T-helper 2 cell treated with Interferon-gamma antibody and Interleukin-4, amounts not matched to agents 5 μg/mL and 100 μg/mL, for 36 hours (primary cell): ENCODE data around the gene PTPRO.
"Not testable (repeated sequence)": the region's sequence is repeated elsewhere in the genome, so short reads cannot be mapped to it uniquely, and the experiment has no call there.

ENCODE experiments used
- DNase-seq: peaks from one replicate; pipeline ENCODE4 v3.0.0; 2021; ENCODE audit warnings: low spot score
- H3K27ac Mint-ChIP-seq: one replicate; pipeline ENCODE4 v1.8.0; 2021; ENCODE audit warnings: mild to moderate bottlenecking, mixed read lengths
- H3K27me3 Mint-ChIP-seq: one replicate; pipeline ENCODE4 v1.8.0; 2021; ENCODE audit warnings: low read depth, mixed read lengths
- H3K36me3 Mint-ChIP-seq: one replicate; pipeline ENCODE4 v1.8.0; 2021; ENCODE audit warnings: low read depth, mixed read lengths
- H3K4me1 Mint-ChIP-seq: one replicate; pipeline ENCODE4 v1.8.0; 2021; ENCODE audit warnings: low read depth, mixed read lengths
- H3K4me3 Mint-ChIP-seq: one replicate; pipeline ENCODE4 v1.8.0; 2022; ENCODE audit warnings: mild to moderate bottlenecking, moderate library complexity, mixed read lengths
- H3K9me3 Mint-ChIP-seq: one replicate; pipeline ENCODE4 v1.8.0; 2021; ENCODE audit warnings: mixed read lengths

Gene PTPRO

DNA sequence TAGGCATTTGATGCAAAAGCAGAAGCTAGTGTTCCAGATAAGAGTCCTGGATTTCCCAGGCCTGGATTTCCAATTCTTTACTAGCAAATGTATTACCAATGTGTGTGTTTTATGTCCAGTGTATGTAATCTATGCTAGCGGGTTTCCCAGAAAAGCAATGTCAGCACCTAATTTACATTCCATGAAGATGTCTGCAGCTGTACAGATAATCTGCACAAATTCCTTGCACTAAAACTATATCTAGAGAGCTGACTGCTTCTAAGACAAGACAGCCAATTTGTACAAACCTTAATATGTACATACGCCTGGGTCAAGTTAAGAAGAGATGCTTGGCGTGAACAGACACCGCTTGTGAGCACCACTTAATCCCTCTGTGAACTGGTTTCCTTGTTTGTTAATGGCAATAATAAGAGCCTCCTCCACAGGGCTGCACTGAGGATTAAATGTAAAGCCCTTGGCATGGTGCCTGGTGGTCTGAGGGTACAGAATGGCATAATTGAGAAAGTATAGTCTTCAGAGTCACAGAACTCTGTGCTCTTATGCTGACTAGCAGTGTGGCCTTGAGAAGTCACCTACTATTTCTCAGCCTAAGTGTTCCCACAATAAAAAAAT lies 281.3 kb downstream of the PTPRO start:
- H3K4me1 Mint-ChIP-seq, result peaks cover 2% of the 10 kb centered on the region
- H3K27me3 Mint-ChIP-seq, result no peaks in the 10 kb centered on the region
- H3K36me3 Mint-ChIP-seq, result no peaks in the 10 kb centered on the region
- no peak overlapping the region for H3K27ac Mint-ChIP-seq
- H3K9me3 Mint-ChIP-seq, result no peaks in the 10 kb centered on the region
- DNase-seq, result no peak
- no peak overlapping the region for H3K4me3 Mint-ChIP-seq

DNA sequence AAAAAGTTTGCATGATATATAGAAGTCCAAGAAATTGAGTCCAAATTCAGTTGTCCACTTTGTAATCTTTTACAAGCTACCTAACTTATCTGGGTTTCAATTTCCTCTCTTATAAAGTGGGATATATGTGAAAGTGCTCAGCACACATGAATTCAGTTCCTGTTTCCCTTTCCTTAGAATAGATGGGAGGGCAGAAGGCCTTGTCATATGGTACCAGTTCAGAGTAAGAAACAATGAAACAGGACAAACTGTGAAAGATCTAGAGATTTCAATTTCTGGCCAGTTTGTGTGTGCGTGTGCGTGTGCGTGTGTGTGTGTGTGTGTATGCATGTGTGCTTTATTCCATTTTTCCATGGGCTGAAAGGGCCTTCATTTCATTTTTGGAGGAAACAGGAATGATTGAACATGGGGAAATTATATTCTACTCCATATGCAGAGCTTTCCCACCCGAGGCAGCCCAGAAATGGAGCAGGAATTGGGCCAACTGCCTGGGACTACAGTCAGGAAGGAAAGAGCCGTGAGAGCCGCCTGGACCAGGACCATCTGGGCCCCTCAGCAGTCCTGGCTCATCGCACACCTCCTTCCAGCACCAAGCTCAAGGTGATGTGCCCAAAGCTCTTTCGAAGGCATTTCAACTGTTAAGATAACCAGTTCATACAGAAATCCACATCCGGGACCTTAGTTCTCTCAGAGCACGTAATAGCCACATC lies 283.7 kb downstream of the PTPRO start:
- Mint-ChIP-seq H3K9me3 (no peaks in the 10 kb centered on the region), H3K4me3 (no peak overlapping the region), H3K27ac (no peak overlapping the region), H3K27me3 (peaks cover 2% of the 10 kb centered on the region), H3K36me3 (no peaks in the 10 kb centered on the region), H3K4me1 (peaks cover 2% of the 10 kb centered on the region)
- DNase-seq, result no peak

DNA sequence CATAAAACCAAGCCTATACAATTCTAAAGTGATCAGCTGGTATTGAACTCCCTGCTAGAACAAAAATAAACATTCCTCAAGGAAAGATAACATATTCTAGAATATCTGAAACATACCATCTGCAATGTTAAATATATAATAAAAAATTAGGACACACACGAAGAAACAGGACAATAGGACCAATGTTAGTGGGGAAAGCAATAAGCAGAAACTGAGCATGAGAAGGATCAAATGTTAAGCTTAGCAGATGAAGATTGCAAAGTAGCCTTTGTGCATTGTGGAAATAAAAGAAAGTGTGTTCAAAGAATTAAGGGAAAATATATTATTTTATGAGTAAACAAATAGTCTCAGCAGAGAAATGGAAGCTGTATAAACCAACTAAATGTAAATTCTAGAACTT lies 286.1 kb downstream of the PTPRO start:
- H3K27ac Mint-ChIP-seq, result no peak overlapping the region
- H3K36me3 Mint-ChIP-seq, result no peaks in the 10 kb centered on the region
- H3K4me3 Mint-ChIP-seq, result no peak overlapping the region
- DNase-seq, result no peak
- H3K27me3 Mint-ChIP-seq, result peaks cover 6% of the 10 kb centered on the region
- H3K9me3 Mint-ChIP-seq, result no peaks in the 10 kb centered on the region
- H3K4me1 Mint-ChIP-seq, result peaks cover 2% of the 10 kb centered on the region

DNA sequence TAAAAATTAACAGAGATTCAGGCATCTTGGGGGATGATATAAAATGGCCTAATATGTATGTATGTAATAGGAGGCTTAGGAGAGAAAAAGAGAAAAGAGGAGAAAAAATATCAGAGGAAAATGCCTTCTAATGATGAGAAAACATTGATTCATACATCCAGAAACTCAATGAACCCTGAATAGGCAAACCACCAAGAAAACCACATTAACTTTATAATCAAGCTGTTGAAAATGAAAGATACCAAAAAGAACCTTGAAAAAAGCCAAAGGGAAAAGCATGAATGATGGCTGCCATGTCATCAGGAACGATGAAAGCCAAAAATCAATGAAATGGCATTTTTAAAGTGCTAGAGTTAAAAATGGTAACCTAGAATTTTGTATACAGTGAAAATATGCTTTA lies 286.6 kb downstream of the PTPRO start:
- Mint-ChIP-seq H3K9me3 (no peaks in the 10 kb centered on the region), H3K27me3 (peaks cover 6% of the 10 kb centered on the region), H3K4me1 (peaks cover 2% of the 10 kb centered on the region), H3K4me3 (no peak overlapping the region), H3K27ac (no peak overlapping the region), H3K36me3 (no peaks in the 10 kb centered on the region)
- no peak for DNase-seq

DNA sequence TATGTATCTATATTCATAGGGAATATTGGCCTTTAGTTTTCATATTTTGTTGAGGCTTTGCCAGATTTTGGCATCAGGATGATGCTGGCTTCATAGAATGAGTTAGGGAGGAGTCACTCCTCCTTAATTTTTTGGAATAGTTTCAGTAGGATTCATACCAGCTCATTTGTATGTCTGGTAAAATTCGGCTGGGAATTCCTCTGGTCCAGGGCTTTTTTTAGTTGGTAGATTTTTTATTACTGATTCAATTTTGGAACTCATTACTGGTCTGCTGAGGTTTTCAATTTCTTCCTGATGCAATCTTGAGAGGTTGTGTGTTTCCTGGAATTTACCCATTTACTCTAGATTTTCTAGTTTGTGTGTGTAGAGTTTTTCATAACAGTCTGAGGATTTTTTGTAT lies 291.7 kb downstream of the PTPRO start:
- no peak overlapping the region for H3K4me3 Mint-ChIP-seq
- H3K27ac Mint-ChIP-seq, result no peak overlapping the region
- no peaks in the 10 kb centered on the region for H3K4me1 Mint-ChIP-seq
- no peaks in the 10 kb centered on the region for H3K9me3 Mint-ChIP-seq
- peaks cover 4% of the 10 kb centered on the region for H3K27me3 Mint-ChIP-seq
- no peaks in the 10 kb centered on the region for H3K36me3 Mint-ChIP-seq
- no peak for DNase-seq

DNA sequence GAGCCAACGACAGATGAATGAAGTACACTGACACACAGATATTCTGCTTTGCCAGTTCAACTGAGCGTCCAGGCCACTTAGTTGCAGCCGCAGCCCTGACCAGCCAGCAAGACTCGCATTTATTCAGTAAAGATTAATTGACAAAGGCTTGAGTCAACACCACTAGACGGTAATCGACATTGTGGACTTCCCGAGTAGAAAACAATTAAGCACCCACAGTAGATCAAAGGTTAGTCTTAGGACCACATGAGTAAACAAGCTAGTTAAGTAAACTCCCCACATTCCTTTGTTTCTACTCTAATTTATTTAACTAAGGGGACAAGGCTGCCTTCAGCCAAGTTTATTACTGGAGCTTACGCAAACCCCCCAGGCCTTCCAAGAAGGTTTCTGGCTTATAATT lies 294.2 kb downstream of the PTPRO start:
- not testable (repeated sequence) for H3K4me3 Mint-ChIP-seq, DNase-seq, H3K9me3 Mint-ChIP-seq, H3K4me1 Mint-ChIP-seq, H3K36me3 Mint-ChIP-seq, H3K27me3 Mint-ChIP-seq, H3K27ac Mint-ChIP-seq

DNA sequence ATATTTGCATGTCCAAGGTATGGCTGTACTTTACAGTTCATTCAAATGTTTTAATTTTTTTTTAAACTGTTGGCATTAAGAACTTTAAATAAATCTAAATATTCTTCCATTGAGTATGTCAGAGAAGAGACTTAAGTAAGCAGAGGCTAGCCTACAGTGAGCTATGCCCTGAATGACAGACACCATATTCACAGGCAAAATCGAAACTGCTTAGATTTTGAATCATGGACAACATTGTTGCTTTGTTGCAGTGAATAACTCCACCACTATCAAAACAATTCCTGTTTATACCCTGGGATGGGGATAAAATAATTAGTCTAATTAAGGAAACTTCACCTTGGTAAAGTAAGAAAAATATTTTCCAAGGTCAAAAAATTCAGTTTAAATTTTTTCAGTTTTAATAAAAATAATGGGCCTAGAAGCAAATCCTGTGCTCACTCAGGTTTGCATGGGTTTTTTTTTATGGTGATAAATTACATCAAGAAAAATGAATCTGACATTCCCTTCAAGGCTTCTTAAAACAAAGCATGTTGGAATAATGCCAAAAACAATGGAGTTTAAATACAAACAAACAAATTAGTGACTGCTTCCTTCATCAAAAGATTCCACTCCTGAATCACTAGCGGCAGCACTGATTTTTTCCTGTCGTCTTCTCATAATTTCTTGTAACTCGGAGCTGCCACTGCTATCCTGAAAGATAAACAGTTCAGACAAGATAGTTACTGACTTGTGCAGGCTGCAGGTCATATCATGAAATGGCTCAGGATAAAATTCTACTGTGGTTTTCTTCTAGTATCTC lies 298.6 kb downstream of the PTPRO start:
- no peak overlapping the region for H3K27ac Mint-ChIP-seq
- H3K36me3 Mint-ChIP-seq, result no peaks in the 10 kb centered on the region
- H3K4me1 Mint-ChIP-seq, result no peaks in the 10 kb centered on the region
- H3K27me3 Mint-ChIP-seq, result no peaks in the 10 kb centered on the region
- no peak for DNase-seq
- no peaks in the 10 kb centered on the region for H3K9me3 Mint-ChIP-seq
- no peak overlapping the region for H3K4me3 Mint-ChIP-seq

DNA sequence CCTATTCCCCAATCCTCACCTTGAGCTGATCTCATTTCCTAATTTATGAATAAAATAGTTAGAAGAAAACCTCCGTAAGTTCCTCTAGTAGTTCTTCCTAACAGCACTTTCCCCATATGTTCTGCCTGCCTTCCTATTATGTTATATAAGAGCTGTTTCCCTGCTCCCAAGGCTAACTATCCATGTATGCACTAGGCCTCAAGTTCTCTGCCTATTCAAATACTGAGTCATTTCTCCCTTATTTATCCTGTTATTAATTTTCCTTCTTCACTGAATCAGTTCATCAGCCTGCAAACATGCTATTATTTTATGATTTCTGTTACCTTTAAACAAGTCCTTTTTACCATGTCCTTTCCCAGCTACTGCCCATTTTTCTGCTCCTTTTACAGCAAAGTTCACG lies 302.8 kb downstream of the PTPRO start:
- no peak for DNase-seq
- H3K36me3 Mint-ChIP-seq, result no peaks in the 10 kb centered on the region
- no peak overlapping the region for H3K27ac Mint-ChIP-seq
- H3K27me3 Mint-ChIP-seq, result no peaks in the 10 kb centered on the region
- H3K9me3 Mint-ChIP-seq, result no peaks in the 10 kb centered on the region
- H3K4me1 Mint-ChIP-seq, result no peaks in the 10 kb centered on the region
- H3K4me3 Mint-ChIP-seq, result no peak overlapping the region

DNA sequence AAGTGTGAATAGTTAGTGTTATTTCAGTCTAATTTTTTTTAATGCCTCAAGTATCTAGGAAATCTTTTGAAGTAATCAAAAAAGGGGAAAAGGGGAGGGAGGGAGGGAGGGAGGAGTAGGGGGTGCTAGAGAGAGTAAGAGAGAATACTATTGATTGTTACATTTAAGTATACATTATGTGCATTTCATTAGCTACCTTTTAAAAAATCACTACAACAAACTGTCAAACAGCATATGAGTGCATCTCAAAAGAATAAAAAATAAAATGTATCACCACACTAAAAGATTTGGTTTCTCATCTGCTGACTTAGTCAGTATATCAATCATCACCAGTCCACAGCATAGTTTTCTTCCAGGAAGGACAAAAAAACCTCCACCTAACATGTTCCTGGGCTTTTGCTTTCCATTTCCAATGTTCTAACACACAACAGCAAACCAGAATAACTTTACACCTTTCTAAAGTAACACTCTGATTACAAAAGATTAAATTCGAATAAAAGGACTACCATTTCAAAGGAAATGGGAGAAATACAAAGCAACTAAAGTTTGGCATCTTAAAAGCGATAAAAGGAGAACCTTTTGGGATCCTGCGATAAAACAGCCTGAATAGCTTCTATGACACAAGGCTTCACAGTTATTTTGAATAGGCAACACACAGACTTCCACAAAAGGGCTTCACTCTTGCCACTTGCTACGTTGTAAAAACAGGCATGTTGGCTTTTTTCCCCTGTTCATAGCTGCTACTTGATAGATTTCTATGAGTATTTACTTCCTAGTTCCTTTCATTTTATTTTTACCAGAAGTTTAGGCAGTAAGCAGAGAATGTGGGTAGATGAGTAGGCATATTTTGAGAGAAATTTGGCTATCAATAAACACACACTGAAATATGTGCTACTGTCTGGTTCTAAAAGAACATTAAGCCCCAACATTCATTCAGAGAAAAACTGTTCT lies 306.0 kb downstream of the PTPRO start:
- H3K27me3 Mint-ChIP-seq, result peaks cover 2% of the 10 kb centered on the region
- DNase-seq, result no peak

DNA sequence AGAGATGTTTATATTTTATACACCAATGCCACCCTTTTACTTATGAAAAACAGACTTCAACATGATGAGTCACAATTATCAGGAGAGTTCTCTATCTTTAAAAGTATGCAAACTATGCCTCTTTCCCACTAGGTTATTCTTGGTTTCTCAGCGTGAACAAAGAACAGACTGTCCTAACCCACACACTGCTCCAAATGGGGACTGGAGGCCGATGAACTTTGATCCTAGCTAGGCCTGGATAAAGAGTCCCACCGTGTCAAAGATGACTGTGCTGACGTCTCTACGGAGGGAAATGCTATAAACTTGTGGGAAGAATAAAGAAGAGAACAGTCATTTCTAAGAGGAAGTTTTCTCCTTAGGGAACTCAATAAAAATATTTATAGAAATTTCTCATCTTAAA lies 306.8 kb downstream of the PTPRO start:
- H3K27ac Mint-ChIP-seq, result no peak overlapping the region
- H3K36me3 Mint-ChIP-seq, result no peaks in the 10 kb centered on the region
- no peak for DNase-seq
- peaks cover 5% of the 10 kb centered on the region for H3K27me3 Mint-ChIP-seq
- no peaks in the 10 kb centered on the region for H3K4me1 Mint-ChIP-seq
- H3K4me3 Mint-ChIP-seq, result no peak overlapping the region
- no peaks in the 10 kb centered on the region for H3K9me3 Mint-ChIP-seq

More for the DNA sequence above, 306.0 kb downstream of the PTPRO start:
- no peak overlapping the region for H3K27ac Mint-ChIP-seq
- no peak overlapping the region for H3K4me3 Mint-ChIP-seq
- H3K36me3 Mint-ChIP-seq, result no peaks in the 10 kb centered on the region
- H3K9me3 Mint-ChIP-seq, result no peaks in the 10 kb centered on the region
- no peaks in the 10 kb centered on the region for H3K4me1 Mint-ChIP-seq

DNA sequence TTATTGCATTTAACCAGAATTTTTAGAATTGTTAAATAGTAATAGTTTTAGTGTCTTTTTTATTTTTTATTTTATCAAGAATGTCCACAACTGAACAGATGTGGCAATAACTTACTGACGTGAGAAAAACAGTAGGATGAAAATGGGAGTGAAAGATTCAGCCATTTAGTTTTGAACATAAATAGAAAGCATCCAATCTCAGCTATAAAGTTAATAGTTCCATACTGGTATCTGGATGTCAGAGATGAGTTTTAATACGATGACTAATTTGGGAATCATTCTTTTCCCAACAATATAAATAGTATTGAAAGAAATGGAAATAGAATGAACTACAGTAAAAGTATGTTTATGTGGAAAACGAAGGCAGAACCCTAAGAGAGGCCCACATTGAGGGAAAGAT lies 307.5 kb downstream of the PTPRO start:
- Mint-ChIP-seq H3K9me3 (no peaks in the 10 kb centered on the region), H3K4me1 (no peaks in the 10 kb centered on the region), H3K27me3 (peaks cover 5% of the 10 kb centered on the region), H3K27ac (no peak overlapping the region), H3K4me3 (no peak overlapping the region), H3K36me3 (no peaks in the 10 kb centered on the region)
- no peak for DNase-seq

DNA sequence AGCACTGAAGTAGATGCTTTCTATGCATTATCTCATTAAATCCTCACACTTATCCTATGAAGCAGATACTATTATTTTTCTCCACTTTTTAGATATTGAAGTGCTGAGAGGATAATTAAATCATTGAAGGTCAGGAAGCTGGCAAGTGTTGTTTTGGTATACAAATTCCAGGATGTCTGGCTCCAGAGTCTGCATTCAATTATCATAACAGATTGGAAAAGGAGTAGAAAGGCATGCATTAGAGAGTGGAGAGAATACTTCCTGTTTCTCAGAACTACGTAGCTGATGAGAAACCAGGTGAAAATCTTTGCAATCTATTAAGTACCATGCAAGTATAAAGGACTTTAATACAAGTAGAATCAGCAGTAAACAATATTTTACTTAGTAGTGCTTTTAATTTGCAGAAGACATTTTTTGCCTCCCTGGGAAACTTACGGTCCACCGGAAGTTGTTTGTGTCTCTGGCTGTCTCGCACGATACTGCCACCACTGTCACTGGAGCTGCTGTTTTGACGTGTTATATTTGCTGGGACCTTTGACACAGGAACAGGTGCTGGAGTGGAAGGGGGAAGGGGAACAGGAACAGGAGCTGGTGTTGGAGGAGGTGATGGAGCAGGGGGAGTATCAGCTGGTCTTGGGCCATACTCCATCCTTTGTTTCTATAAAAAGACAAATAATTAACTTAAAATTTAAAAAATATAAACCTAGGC lies 308.9 kb downstream of the PTPRO start:
- DNase-seq, result no peak
- no peaks in the 10 kb centered on the region for H3K4me1 Mint-ChIP-seq
- no peak overlapping the region for H3K4me3 Mint-ChIP-seq
- no peaks in the 10 kb centered on the region for H3K36me3 Mint-ChIP-seq
- H3K27ac Mint-ChIP-seq, result no peak overlapping the region
- H3K27me3 Mint-ChIP-seq, result peaks cover 5% of the 10 kb centered on the region
- no peaks in the 10 kb centered on the region for H3K9me3 Mint-ChIP-seq

DNA sequence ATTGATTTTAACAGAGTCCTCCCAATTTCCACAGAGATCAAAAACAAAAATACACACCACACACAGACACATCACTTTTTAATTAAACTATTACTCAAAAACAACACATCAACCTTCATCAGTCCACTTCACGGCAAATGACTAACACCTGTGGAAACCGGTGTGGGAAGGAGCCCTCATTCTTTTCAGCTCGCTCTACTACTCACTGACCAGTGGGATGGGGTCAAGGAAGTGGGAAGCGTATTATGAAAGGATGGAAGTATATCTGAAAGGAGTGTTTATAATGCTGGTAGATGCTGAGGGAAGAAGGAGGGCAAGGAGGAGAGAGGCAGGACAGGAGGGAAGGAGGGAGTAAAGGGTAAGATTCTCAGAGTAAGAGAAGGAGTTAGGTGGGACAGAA lies 310.4 kb downstream of the PTPRO start:
- Mint-ChIP-seq H3K9me3 (no peaks in the 10 kb centered on the region), H3K4me1 (no peaks in the 10 kb centered on the region), H3K27me3 (peaks cover 5% of the 10 kb centered on the region), H3K27ac (no peak overlapping the region), H3K36me3 (no peaks in the 10 kb centered on the region), H3K4me3 (no peak overlapping the region)
- no peak for DNase-seq
